ENCODE results near the gene FADS6. TPM values are rescaled to one million over a fixed set of nuclear protein-coding genes. Genes with fewer than 3 reads are reported as not detected.
"Not testable (repeated sequence)": the region's sequence is repeated elsewhere in the genome, so short reads cannot be mapped to it uniquely, and the experiment has no call there.

The FADS6 gene
- total RNA-seq, 2 experiments from 2014 or later = not detected

DNA sequence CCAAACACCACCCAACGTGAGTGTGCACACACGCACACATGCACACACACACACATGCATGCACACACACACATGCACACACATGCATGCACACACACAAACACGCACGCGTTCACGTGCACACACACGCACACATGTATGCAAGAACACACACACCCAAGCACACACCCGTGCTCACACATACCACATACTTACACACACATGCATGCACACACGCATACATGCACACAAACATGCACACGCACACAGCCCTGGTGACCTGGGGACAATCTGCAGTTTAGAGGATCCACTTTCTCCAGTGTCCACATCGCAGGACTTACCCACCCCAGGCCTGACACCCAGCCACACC is 23.4 kb upstream of the FADS6 start:
- Mint-ChIP-seq H3K27ac (no peak overlapping the region), H3K9me3 (no peaks in the 10 kb centered on the region), H3K4me1 (no peaks in the 10 kb centered on the region), H3K36me3 (ENCODE audit: low read depth) (no peaks in the 10 kb centered on the region), H3K4me3 (no peak overlapping the region), H3K27me3 (peaks cover 21% of the 10 kb centered on the region)
- CTCF ChIA-PET = no interaction called here
- no peak for DNase-seq
- POLR2A ChIA-PET = no interaction called here

DNA sequence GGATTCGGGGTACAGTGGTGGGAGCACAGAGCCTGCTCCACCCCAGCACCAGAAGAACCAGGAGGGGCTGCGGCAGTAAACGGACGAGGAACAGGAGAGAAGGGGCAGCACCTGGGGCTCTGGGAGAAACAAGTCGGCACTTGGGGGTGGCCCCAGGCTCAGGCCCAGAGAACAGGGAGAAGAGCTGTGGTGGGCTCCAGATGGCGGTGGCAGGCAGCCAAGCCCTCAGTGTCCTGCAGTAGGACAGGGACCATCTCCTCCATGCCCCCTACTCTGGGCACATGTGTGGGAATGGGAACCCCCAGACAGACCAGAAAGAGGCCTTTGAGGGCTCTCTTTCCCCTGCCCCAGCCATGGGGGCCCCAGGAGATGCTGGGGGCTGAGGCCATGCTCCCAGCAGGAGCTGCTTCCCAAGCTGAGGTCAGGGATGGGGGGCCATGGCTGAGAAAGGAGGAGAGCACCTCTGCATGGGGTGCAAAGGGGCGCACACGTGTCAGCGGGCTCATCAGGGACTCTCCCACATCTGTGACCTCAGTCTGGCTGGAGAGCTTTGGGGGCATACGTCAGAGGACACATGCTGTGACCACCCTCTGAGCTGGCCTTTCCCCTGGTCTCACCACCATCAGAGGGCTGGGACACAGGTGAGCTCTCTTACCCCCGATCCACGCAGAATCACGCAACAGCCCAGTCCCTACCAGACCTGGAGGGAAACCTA is 22.9 kb upstream of the FADS6 start:
- no peak for DNase-seq
- POLR2A ChIA-PET = no interaction called here
- CTCF ChIA-PET = no interaction called here
- no peaks in the 10 kb centered on the region for H3K9me3 Mint-ChIP-seq
- no peak overlapping the region for H3K4me3 Mint-ChIP-seq
- H3K4me1 Mint-ChIP-seq = no peaks in the 10 kb centered on the region
- no peaks in the 10 kb centered on the region for H3K36me3 Mint-ChIP-seq (ENCODE audit: low read depth)
- no peak overlapping the region for H3K27ac Mint-ChIP-seq
- peaks cover 19% of the 10 kb centered on the region for H3K27me3 Mint-ChIP-seq

DNA sequence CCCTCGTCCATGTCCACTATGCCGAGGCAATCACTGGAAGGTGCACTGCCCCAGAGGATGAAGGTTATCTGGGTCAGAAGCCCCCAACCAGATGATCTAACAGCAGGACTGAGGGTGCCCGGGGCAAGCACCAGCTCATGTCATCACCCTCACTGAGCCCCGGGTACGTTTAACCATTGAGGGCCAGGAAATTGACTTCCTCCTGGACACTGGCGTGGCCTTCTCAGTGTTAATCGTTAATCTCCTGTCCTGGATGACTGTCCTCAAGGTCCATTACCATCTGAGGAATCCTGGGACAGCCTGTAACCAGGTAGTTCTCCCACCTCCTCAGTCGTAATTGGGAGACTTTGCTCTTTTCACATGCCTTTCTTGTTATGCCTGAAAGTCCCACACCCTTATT is 18.0 kb upstream of the FADS6 start:
- H3K4me1 Mint-ChIP-seq; H3K9me3 Mint-ChIP-seq; H3K4me3 Mint-ChIP-seq; H3K27ac Mint-ChIP-seq; H3K27me3 Mint-ChIP-seq; DNase-seq; CTCF ChIA-PET; H3K36me3 Mint-ChIP-seq (ENCODE audit: low read depth); POLR2A ChIA-PET: not testable (repeated sequence)

DNA sequence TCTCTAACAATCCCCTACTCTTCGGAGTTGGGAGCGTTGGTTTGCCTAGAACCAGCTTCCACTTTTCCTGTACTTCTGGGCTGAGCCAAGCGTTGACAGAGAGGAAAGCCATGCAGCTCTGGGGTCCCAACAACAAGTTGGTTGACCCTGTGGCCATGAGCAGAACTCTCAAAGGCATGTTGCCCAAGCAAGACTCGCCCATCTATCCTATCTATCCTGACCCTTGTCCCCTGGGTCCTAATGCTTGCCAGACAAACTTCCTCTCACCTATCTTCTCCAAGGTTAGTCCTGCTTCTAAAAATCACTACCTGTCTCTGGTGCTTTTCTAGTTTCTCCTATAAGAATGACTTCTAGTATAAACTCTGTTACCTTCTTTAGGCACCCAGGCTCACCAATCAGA is 15.7 kb upstream of the FADS6 start:
- H3K27me3 Mint-ChIP-seq; H3K4me3 Mint-ChIP-seq; DNase-seq; POLR2A ChIA-PET; H3K27ac Mint-ChIP-seq; H3K36me3 Mint-ChIP-seq (ENCODE audit: low read depth); H3K4me1 Mint-ChIP-seq; H3K9me3 Mint-ChIP-seq: not testable (repeated sequence)
- CTCF ChIA-PET = interaction anchor here (0.6 kb wide), 1 partner anchor 65 kb away, joined by 3 read pairs; no protein-coding TSS in a partner anchor

DNA sequence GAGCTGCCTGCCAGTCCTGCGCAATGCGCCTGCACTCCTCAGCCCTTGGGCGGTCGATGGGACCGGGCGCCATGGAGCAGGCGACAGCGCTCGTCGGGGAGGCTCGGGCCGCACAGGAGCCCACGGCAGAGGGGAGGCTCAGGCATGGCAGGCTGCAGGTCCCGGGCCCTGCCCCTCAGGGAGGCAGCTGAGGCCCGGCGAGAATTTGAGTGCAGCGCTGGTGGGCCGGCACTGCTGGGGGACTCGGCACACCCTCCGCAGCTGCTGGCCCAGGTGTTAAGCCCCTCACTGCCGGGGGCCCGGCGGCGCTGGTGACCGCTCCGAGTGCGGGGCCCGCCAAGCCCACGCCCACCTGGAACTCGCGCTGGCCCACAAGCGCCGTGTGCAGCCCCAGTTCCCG is 13.6 kb upstream of the FADS6 start:
- no peak for DNase-seq
- H3K4me1 Mint-ChIP-seq = no peaks in the 10 kb centered on the region
- H3K4me3 Mint-ChIP-seq = no peak overlapping the region
- H3K36me3 Mint-ChIP-seq (ENCODE audit: low read depth) = no peaks in the 10 kb centered on the region
- ChIA-PET POLR2A (interaction anchor here (1.6 kb wide), 1 partner anchor 34 kb away, joined by 4 read pairs; the partner anchor contains the start of gene FDXR), CTCF (interaction anchor here (1.1 to 1.7 kb wide), 2 partner anchors 54 to 198 kb away, joined by 3 to 5 read pairs; no protein-coding TSS in a partner anchor)
- H3K27ac Mint-ChIP-seq = no peak overlapping the region
- H3K27me3 Mint-ChIP-seq = peaks cover 6% of the 10 kb centered on the region
- H3K9me3 Mint-ChIP-seq = no peaks in the 10 kb centered on the region

DNA sequence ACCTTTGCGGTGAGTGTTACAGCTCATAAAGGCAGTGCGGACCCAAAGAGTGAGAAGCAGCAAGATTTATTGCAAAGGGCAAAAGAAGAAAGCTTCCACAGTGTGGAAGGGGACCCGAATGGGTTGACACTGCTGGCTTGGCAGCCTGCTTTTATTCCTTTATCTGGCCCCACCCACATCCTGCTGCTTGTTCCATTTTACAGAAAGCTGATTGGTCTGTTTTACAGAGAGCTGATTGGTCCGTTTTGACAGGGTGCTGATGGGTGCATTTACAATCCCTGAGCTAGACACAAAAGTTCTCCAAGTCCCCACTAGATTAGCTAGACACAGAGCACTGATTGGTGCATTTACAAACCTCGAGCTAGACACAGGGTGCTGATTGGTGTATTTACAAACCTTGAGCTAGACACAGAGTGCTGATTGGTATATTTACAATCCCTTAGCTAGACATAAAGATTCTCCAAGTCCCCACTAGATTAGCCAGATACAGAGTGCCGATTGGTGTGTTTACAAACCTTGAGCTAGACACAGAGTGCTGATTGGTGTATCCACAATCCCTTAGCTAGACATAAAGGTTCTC is 12.9 kb upstream of the FADS6 start:
- not testable (repeated sequence) for H3K9me3 Mint-ChIP-seq; H3K4me1 Mint-ChIP-seq; DNase-seq; H3K4me3 Mint-ChIP-seq; H3K27ac Mint-ChIP-seq; H3K36me3 Mint-ChIP-seq (ENCODE audit: low read depth); H3K27me3 Mint-ChIP-seq
- POLR2A ChIA-PET = interaction anchor here (1.6 kb wide), 1 partner anchor 33 kb away, joined by 4 read pairs; the partner anchor contains the start of gene FDXR
- CTCF ChIA-PET = interaction anchor here (0.6 to 1.7 kb wide), 6 partner anchors 41 to 297 kb away, joined by 3 to 9 read pairs (median 3); no protein-coding TSS in a partner anchor

DNA sequence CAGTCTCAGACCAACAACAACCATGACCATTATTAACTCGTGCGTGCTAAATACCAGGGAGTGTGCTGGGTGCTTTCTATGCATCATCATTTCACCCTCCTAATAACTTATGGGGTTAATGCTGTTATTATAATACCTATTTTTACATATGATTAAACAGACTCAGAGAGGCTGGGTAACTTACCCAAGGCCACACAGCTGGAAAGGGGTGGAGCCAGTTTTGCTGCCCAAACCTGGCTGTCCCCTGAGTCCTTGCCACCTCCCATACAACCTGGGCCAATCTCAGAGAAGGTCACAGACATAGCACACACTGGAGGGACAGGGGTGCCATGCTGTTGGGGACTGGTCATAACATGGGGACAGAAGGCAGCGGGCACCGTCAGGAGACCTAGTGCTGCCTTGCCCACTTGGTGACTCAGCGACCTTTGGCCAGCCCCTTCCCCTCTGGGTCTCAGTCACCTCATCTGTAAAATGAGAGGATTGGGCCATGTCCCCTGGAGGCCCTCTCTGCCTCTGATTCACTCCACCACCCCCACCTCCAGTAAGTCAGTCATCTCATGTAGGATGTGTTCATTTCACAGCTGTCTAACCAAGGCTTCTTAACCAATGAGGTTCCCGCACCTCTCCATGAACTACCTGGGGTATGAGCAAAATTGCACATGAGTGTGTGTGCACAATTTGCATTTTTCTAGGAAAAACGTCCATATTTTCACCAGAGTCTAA is 11.4 kb upstream of the FADS6 start:
- no peaks in the 10 kb centered on the region for H3K36me3 Mint-ChIP-seq (ENCODE audit: low read depth)
- ChIA-PET CTCF (interaction anchor here (1.7 kb wide), 1 partner anchor 53 kb away, joined by 9 read pairs; no protein-coding TSS in a partner anchor), POLR2A (no interaction called here)
- H3K9me3 Mint-ChIP-seq = no peaks in the 10 kb centered on the region
- H3K27me3 Mint-ChIP-seq = peaks cover 9% of the 10 kb centered on the region
- no peaks in the 10 kb centered on the region for H3K4me1 Mint-ChIP-seq
- no peak overlapping the region for H3K27ac Mint-ChIP-seq
- no peak overlapping the region for H3K4me3 Mint-ChIP-seq
- DNase-seq = no peak

DNA sequence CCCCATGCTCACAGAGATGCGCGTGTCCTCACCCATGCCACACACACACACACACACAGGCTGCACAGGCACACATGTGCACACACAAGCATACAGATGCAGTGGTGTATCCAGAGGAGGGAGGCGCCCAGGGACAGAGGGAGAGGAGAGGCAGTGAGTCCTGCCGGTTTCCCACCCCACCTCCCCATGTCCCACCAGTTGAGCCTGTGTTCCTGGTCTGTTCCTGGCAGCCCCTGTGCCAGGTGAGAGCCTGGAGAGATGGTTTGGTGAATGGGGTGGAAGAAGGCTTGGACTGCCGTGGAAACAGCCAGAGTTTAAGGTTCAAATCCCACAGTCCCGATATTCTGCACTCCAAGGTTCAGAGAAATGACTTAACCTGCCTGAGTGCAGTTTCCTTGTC is 10.2 kb upstream of the FADS6 start:
- H3K36me3 Mint-ChIP-seq (ENCODE audit: low read depth) = no peaks in the 10 kb centered on the region
- no peak overlapping the region for H3K4me3 Mint-ChIP-seq
- no peaks in the 10 kb centered on the region for H3K4me1 Mint-ChIP-seq
- no peaks in the 10 kb centered on the region for H3K9me3 Mint-ChIP-seq
- ChIA-PET CTCF (no interaction called here), POLR2A (no interaction called here)
- DNase-seq = no peak
- H3K27ac Mint-ChIP-seq = no peak overlapping the region
- peaks cover 12% of the 10 kb centered on the region for H3K27me3 Mint-ChIP-seq

DNA sequence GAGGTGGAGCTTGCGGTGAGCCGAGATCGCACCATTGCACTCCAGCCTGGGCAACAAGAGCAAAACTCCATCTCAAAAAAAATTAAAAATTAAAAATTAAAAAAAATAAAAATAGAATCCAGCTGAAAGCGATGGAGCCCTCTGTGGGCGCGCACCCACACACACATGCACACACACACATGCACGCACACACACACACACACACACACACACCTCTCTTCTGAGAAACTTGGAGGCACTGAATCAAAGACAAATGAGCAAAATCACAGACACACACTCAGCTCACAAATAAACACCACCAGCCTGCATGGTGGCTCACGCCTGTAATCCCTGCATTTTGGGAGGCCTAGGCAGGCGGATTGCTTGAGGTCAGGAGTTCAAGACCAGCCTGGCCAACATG is 9.6 kb upstream of the FADS6 start:
- CTCF ChIA-PET = no interaction called here
- POLR2A ChIA-PET = no interaction called here

DNA sequence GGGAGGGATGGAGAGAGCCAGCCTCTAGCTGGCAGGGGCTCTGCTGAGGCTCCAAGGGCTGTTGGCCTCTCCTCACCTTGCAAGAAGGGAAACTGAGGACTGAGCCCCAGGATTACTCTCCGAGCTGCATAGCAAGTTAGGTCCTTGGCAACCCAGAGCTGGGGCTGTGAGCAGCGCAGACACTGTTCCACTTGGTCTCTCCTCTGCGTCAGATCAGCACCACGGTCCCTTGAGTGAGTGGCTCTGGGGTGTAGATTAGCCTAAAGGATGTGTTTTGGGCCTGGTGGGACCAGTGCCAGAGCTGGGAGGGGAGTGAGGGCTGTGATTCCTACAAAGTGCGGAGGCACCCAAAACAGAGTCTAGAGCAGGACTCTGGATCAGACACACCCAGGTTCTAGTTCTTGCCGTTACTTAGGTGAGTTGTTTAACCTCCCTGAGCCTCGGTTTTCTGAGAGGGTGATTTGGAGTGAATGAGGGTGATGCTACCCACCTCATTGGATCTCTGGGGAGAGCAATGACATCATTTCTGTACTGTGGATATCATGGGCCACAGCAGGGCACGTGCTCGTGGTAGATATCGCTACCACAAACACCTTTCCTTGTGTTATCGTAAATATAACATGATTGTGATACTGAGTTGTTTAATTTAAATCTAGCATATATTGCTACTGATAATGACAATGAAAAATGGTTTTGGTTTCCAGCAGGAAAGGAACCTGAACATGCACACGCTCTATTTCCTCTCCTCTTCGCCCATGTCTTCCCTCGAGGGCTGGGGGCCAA is 8.1 kb upstream of the FADS6 start:
- no peak overlapping the region for H3K4me3 Mint-ChIP-seq
- H3K27ac Mint-ChIP-seq = no peak overlapping the region
- CTCF ChIA-PET = no interaction called here

More for the DNA sequence above, 9.6 kb upstream of the FADS6 start:
- no peak overlapping the region for H3K27ac Mint-ChIP-seq
- no peaks in the 10 kb centered on the region for H3K36me3 Mint-ChIP-seq (ENCODE audit: low read depth)
- H3K4me1 Mint-ChIP-seq = no peaks in the 10 kb centered on the region
- no peaks in the 10 kb centered on the region for H3K9me3 Mint-ChIP-seq
- no peak for DNase-seq
- no peak overlapping the region for H3K4me3 Mint-ChIP-seq
- H3K27me3 Mint-ChIP-seq = peaks cover 15% of the 10 kb centered on the region

DNA sequence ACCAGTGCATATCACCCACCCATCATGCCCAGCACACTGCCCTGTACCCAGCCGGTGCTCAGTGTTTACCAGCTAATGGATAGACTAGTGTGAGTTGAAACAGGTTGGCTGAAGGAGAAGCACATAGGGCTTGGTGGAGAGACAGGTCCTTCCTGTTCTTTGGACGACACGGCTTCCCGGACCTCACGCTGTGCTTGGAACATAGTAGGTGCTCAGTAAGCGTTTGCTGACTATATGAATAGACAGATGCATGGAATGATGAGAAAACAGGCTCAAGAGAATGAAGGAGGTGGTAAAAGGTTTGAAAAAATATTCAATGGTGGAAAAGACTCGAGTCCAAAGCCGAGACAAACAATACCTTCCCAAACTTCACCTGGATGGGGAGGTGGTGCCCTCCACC is 6.8 kb upstream of the FADS6 start:
- Mint-ChIP-seq H3K36me3 (ENCODE audit: low read depth) (no peaks in the 10 kb centered on the region), H3K4me3 (no peak overlapping the region), H3K9me3 (no peaks in the 10 kb centered on the region), H3K27ac (no peak overlapping the region), H3K27me3 (peaks cover 34% of the 10 kb centered on the region), H3K4me1 (no peaks in the 10 kb centered on the region)
- CTCF ChIA-PET = interaction anchor here (1.0 kb wide), 1 partner anchor 24 kb away, joined by 3 read pairs; the partner anchor contains the start of gene OTOP2
- DNase-seq = no peak
- POLR2A ChIA-PET = no interaction called here

More for the DNA sequence above, 8.1 kb upstream of the FADS6 start:
- POLR2A ChIA-PET = no interaction called here
- no peaks in the 10 kb centered on the region for H3K4me1 Mint-ChIP-seq
- no peak for DNase-seq
- H3K36me3 Mint-ChIP-seq (ENCODE audit: low read depth) = no peaks in the 10 kb centered on the region
- H3K27me3 Mint-ChIP-seq = peaks cover 22% of the 10 kb centered on the region
- no peaks in the 10 kb centered on the region for H3K9me3 Mint-ChIP-seq

DNA sequence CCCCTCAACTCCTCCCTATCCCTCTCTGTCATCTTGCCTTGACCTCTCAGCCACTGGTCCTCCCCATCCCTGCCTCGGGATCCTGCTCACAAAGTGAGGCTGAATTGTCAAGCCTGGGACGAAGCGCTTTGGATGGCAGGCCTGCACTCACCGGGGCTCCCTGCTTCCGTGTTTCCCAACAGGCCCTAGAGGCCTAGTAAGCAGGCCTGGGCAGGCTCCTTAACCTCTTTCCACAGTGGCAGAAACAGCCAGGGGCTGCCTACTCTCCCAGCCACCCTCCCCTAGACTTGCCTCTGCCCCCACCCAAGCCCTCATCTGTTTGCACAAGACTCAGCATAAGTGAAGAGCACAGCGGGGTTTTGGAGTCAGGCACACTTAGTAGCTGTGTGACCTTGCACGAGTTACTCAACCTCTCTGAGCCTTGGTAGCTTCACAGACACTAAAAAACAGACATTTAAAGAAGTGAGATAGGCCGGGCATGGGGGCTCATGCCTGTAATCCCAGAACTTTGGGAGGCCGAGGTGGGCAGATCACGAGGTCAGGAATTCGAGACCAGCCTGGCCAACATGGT is 5.0 kb upstream of the FADS6 start:
- DNase-seq = no peak
- Mint-ChIP-seq H3K9me3 (no peaks in the 10 kb centered on the region), H3K27me3 (peaks cover 46% of the 10 kb centered on the region), H3K36me3 (ENCODE audit: low read depth) (no peaks in the 10 kb centered on the region), H3K4me1 (peaks cover 2% of the 10 kb centered on the region), H3K4me3 (no peak overlapping the region), H3K27ac (no peak overlapping the region)
- ChIA-PET POLR2A (no interaction called here), CTCF (no interaction called here)
